PFSK-1 (cell line): ENCODE measurements around the gene CDHR3.

Experiments used
- FOXP2 ChIP-seq: optimal IDR thresholded peaks from 2 replicates; pipeline ENCODE3; 2011; ENCODE audit warnings: borderline replicate concordance, control low read depth, inconsistent platforms; ENCODE audit not compliant: insufficient read depth; ENCODE audit errors: extremely low read length, extremely low read depth
- POLR2AphosphoS5 ChIP-seq: IDR thresholded peaks from 2 replicates; pipeline ENCODE4 v1.6.1; 2012; ENCODE audit warnings: low read depth, mild to moderate bottlenecking, control low read depth, low read length, moderate library complexity
- SIN3A ChIP-seq: IDR thresholded peaks from 2 replicates; pipeline ENCODE4 v1.6.1; 2012; ENCODE audit warnings: mild to moderate bottlenecking, low read length, moderate library complexity, borderline replicate concordance; ENCODE audit not compliant: insufficient read depth
- TAF1 ChIP-seq: IDR thresholded peaks from 2 replicates; pipeline ENCODE4 v1.6.1; 2012; ENCODE audit warnings: low read length, control low read depth, borderline replicate concordance; ENCODE audit not compliant: insufficient read depth
- TF ChIP-seq, protein P1 (sequence below), 2 experiments: IDR thresholded peaks; 2 replicates each; pipeline versions ENCODE4 v1.6.1 to v1.8.0; 2011 to 2012; ENCODE audit warnings: low read depth in 2 of 2, low read length in 2 of 2, control low read depth in 1 of 2, inconsistent platforms in 1 of 2, mild to moderate bottlenecking in 1 of 2, moderate library complexity in 1 of 2; ENCODE audit not compliant: insufficient read depth in 1 of 2

DNA sequence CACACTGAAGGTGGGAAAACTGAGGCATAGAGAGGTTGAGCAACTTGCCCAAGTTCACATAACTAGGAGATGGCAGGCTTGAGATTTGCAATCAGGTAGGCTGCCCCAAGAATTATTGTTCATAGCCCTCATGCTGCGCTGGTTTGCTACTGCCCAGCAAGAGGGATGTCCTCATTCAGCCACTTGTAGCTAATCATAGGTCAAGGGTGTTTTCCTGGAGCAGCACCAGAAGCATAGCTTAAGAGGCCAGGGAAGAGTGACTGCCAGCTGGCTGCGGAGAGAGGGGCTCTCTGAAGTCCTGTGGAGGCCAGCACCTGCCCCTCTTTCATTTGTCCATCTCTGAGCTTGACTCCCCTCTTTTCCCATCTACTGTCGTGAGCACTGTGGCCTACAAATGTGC is 15.0 kb downstream of the CDHR3 start:
- no peak for TF ChIP-seq SIN3A
- TF ChIP-seq TAF1 = no peak
- TF ChIP-seq, protein P1, sequence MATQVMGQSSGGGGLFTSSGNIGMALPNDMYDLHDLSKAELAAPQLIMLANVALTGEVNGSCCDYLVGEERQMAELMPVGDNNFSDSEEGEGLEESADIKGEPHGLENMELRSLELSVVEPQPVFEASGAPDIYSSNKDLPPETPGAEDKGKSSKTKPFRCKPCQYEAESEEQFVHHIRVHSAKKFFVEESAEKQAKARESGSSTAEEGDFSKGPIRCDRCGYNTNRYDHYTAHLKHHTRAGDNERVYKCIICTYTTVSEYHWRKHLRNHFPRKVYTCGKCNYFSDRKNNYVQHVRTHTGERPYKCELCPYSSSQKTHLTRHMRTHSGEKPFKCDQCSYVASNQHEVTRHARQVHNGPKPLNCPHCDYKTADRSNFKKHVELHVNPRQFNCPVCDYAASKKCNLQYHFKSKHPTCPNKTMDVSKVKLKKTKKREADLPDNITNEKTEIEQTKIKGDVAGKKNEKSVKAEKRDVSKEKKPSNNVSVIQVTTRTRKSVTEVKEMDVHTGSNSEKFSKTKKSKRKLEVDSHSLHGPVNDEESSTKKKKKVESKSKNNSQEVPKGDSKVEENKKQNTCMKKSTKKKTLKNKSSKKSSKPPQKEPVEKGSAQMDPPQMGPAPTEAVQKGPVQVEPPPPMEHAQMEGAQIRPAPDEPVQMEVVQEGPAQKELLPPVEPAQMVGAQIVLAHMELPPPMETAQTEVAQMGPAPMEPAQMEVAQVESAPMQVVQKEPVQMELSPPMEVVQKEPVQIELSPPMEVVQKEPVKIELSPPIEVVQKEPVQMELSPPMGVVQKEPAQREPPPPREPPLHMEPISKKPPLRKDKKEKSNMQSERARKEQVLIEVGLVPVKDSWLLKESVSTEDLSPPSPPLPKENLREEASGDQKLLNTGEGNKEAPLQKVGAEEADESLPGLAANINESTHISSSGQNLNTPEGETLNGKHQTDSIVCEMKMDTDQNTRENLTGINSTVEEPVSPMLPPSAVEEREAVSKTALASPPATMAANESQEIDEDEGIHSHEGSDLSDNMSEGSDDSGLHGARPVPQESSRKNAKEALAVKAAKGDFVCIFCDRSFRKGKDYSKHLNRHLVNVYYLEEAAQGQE (IDR thresholded peaks at IDR 0.05; ENCODE audit: insufficient read depth in 1 of 2, low read depth in 2 of 2, low read length in 2 of 2) = no peak
- TF ChIP-seq POLR2AphosphoS5 = no peak
- no peak for TF ChIP-seq FOXP2
